Progenitor cell of endocrine pancreas (in vitro differentiated cells): ENCODE measurements around the gene TSKU. TPM values are rescaled to one million over a fixed set of nuclear protein-coding genes. Genes with fewer than 3 reads are reported as not detected.

Experiments used
- DNase-seq: peaks from one replicate; pipeline ENCODE4 v3.0.0; 2021; ENCODE audit warnings: low spot score; ENCODE audit not compliant: unreplicated experiment
- H3K27ac Mint-ChIP-seq: 2 replicates; pipeline ENCODE4 v1.8.0; 2021; ENCODE audit warnings: mild to moderate bottlenecking, moderate library complexity, mixed read lengths
- H3K27me3 Mint-ChIP-seq: 2 replicates; pipeline ENCODE4 v1.8.0; 2021; ENCODE audit warnings: mixed read lengths
- H3K36me3 Mint-ChIP-seq: 2 replicates; pipeline ENCODE4 v1.8.0; 2022; ENCODE audit warnings: mixed read lengths; ENCODE audit not compliant: insufficient read depth
- H3K4me1 Mint-ChIP-seq: 2 replicates; pipeline ENCODE4 v1.8.0; 2021; ENCODE audit warnings: low read depth, mixed read lengths
- H3K4me3 Mint-ChIP-seq: 2 replicates; pipeline ENCODE4 v1.8.0; 2021; ENCODE audit warnings: low read depth, mild to moderate bottlenecking, moderate library complexity, mixed read lengths
- H3K9me3 Mint-ChIP-seq: 2 replicates; pipeline ENCODE4 v1.8.0; 2021; ENCODE audit warnings: low read depth, mixed read lengths
- CTCF ChIP-seq: fragments of 200-600 bp; sonication (generic); IDR thresholded peaks from one replicate; pipeline ENCODE4 v1.5.0; 2021; ENCODE audit warnings: antibody characterized with exemption, mild to moderate bottlenecking; ENCODE audit not compliant: unreplicated experiment
- total RNA-seq: library from RNA; stranded (reverse); gene quantifications from 2 replicates; pipeline ENCODE4 v1.2.1, GENCODE V29; 2021

The TSKU gene
- total RNA-seq, 1 donor from 2014 or later: 29.8 TPM

DNA sequence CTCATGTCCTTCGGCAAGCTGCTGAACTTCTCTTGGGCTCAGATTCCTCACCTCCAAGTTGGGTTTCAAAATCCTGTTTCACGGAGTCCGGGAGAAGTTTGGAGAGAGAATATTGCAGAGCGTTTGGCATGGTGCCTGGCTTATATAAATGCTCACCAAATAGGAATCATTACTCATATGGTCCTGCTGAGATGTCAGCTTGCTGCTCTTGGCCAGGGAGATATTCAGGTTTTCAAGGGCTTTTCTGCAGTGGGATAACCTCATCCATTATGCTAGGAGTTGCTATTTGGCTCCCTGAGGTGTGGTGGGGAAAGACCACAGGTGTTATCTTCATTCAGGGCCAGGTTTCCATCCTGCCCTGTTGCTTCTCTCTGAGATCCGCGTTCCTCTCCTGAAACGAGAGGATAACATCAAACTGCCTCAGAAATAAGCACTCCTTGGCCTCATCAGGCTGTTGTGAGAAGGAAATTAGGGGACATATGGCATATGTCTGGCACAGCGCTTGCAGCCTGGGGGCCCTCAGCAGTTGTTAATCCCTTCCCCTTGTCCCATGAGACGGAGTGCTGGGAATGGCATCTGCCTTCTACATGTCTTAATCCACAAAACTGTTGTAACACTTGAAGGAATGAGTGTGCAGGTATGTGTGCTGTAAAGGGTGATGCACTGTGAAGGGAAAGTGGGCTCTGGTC lies 47.6 kb downstream of the TSKU start:
- no peaks in the 10 kb centered on the region for H3K9me3 Mint-ChIP-seq
- DNase-seq: no peak
- no peaks in the 10 kb centered on the region for H3K36me3 Mint-ChIP-seq
- H3K4me1 Mint-ChIP-seq: no peaks in the 10 kb centered on the region
- H3K27ac Mint-ChIP-seq: no peak overlapping the region
- H3K27me3 Mint-ChIP-seq: peaks cover 9% of the 10 kb centered on the region
- no peak overlapping the region for H3K4me3 Mint-ChIP-seq
- TF ChIP-seq CTCF: no peak

DNA sequence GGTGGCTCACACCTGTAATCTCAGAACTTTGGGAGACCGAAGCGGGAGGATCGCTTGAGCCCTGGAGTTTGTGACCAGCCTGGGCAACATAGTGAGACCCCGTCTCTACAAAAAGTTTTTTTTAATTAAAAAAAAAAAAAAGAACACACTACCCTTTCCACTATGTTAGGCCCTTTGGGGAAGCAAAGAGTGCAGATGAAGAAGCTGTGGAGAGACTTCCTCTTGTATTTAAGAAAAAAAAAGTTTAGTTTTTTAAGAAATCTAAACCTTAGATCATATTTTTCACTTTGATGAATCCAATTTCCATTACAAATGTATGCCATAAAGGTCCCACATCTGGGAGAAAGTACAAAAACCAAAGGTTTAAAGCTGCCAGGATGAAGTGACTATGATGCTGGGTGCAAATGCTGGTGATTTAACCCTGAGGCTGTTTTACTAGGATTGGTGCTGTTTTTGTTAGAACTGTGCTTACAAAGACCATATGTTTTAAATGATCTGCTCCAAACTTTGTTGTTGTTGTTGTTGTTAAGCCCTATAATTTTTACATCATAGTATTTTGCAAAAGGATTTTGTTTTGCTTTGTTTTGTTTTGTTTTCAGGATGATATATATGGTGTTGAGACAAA lies 48.6 kb downstream of the TSKU start:
- Mint-ChIP-seq H3K27me3 (peaks cover 9% of the 10 kb centered on the region), H3K9me3 (no peaks in the 10 kb centered on the region), H3K4me1 (no peaks in the 10 kb centered on the region), H3K36me3 (no peaks in the 10 kb centered on the region), H3K4me3 (no peak overlapping the region), H3K27ac (no peak overlapping the region)
- no peak for DNase-seq
- no peak for TF ChIP-seq CTCF

GRCh38 chr11:76832361-76832760 lies 49.2 kb downstream of the TSKU start:
- no peaks in the 10 kb centered on the region for H3K4me1 Mint-ChIP-seq
- no peaks in the 10 kb centered on the region for H3K9me3 Mint-ChIP-seq
- no peak for TF ChIP-seq CTCF
- peaks cover 9% of the 10 kb centered on the region for H3K27me3 Mint-ChIP-seq
- DNase-seq: no peak
- H3K27ac Mint-ChIP-seq: no peak overlapping the region
- H3K36me3 Mint-ChIP-seq: no peaks in the 10 kb centered on the region
- no peak overlapping the region for H3K4me3 Mint-ChIP-seq

- Mint-ChIP-seq H3K27ac (no peak overlapping the region), H3K27me3 (peaks cover 9% of the 10 kb centered on the region), H3K4me1 (peaks cover 7% of the 10 kb centered on the region), H3K9me3 (no peaks in the 10 kb centered on the region), H3K4me3 (no peak overlapping the region), H3K36me3 (no peaks in the 10 kb centered on the region)
- no peak for TF ChIP-seq CTCF
- no peak for DNase-seq
Observed at GRCh38 chr11:76834151-76834550, 51.0 kb downstream of the TSKU start.

GRCh38 chr11:76835036-76835435 lies 51.9 kb downstream of the TSKU start:
- no peaks in the 10 kb centered on the region for H3K9me3 Mint-ChIP-seq
- TF ChIP-seq CTCF: no peak
- H3K36me3 Mint-ChIP-seq: no peaks in the 10 kb centered on the region

More at GRCh38 chr11:76835036-76835435, 51.9 kb downstream of the TSKU start:
- peaks cover 12% of the 10 kb centered on the region for H3K27me3 Mint-ChIP-seq
- H3K27ac Mint-ChIP-seq: no peak overlapping the region
- peaks cover 10% of the 10 kb centered on the region for H3K4me1 Mint-ChIP-seq
- no peak for DNase-seq
- no peak overlapping the region for H3K4me3 Mint-ChIP-seq
